ENCODE data around the gene CTNNA3. TPM values are rescaled to one million over a fixed set of nuclear protein-coding genes. Genes with fewer than 3 reads are reported as not detected.
"Not testable (repeated sequence)": the region's sequence is repeated elsewhere in the genome, so short reads cannot be mapped to it uniquely, and the experiment has no call there.

The CTNNA3 gene
- total RNA-seq, 1 experiment from 2014 or later: 0.20 TPM

DNA sequence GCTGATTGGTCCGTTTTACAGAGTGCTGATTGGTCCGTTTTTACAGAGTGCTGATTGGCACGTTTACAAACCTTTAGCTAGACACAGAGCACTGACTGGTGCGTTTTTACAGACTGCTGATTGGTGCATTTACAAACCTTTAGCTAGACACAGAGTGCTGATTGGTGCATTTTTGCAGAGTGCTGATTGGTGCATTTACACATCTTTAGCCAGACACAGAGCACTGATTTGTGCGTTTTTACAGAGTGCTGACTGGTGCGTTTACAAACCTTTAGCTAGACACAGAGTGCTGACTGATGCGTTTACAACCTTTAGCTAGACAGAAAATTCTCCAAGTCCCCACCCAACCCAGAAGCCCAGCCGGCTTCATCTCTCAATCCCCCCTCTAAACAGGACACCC lies 11.9 kb downstream of the CTNNA3 start:
- peaks cover 12% of the 10 kb centered on the region for H3K9me3 Mint-ChIP-seq (ENCODE audit: unreplicated experiment)
- H3K4me3 ChIP-seq (ENCODE audit: low read depth, low read length); H3K27ac Mint-ChIP-seq (ENCODE audit: unreplicated experiment); H3K27me3 ChIP-seq (replicated peaks; ENCODE audit: control insufficient read depth, insufficient read depth, low read length); H3K27me3 Mint-ChIP-seq (ENCODE audit: insufficient read depth, unreplicated experiment); H3K4me1 Mint-ChIP-seq (ENCODE audit: low read depth, unreplicated experiment); intact Hi-C loops (cut with micrococcal nuclease; ENCODE audit: unreplicated experiment); BruUV-seq (replicated peaks); H3K36me3 Mint-ChIP-seq (ENCODE audit: insufficient read depth, unreplicated experiment); H3K4me3 Mint-ChIP-seq (ENCODE audit: unreplicated experiment); POLR2A ChIA-PET; DNase-seq; H3K36me3 ChIP-seq (ENCODE audit: control insufficient read depth, insufficient read depth, low read length); H3K4me1 ChIP-seq: not testable (repeated sequence)
- peaks cover 22% of the 10 kb centered on the region for H3K9me3 ChIP-seq
- CTCF ChIA-PET: interaction anchor here (1.4 kb wide), 1 partner anchor 14 kb away, joined by 3 read pairs; no protein-coding TSS in a partner anchor

DNA sequence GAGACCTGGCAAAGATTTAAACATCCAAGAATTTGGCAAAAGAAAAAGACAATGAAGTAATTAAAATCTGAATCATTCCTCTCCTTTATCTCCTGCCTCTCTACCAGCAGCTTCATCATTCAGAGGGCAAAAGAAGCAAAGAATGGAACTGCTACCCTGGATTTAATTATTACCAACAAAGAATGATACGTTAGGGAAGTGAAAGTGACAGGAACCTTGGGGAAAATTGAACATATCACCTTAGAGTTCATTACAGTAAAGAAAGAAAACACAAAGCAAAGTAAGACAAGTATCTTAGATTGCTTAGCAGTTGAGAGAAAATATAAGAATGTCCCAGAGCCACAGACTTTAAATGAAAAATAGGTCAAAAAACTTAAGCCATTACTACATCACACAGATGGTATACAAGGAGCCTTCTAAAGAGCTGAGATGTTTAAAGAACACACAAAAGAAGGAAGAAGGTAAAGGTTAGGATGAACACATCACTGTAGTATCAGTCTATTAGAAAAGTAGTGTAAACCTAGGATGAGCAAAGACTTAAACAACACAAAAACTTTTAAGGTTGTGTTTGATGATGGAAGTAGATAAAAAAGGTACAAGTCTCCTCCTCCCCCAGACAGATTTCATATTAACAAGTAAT lies 17.5 kb downstream of the CTNNA3 start:
- no TSS peak for BruUV-seq (replicated peaks)
- no peaks in the 10 kb centered on the region for H3K27me3 ChIP-seq (replicated peaks; ENCODE audit: control insufficient read depth, insufficient read depth, low read length)
- no peaks in the 10 kb centered on the region for H3K4me1 Mint-ChIP-seq (ENCODE audit: low read depth, unreplicated experiment)
- no peak overlapping the region for H3K27ac Mint-ChIP-seq (ENCODE audit: unreplicated experiment)
- no peaks in the 10 kb centered on the region for H3K36me3 ChIP-seq (ENCODE audit: control insufficient read depth, insufficient read depth, low read length)
- intact Hi-C loops (cut with micrococcal nuclease; ENCODE audit: unreplicated experiment): no loop called here
- peaks cover 18% of the 10 kb centered on the region for H3K27me3 Mint-ChIP-seq (ENCODE audit: insufficient read depth, unreplicated experiment)
- no peaks in the 10 kb centered on the region for H3K4me1 ChIP-seq
- H3K36me3 Mint-ChIP-seq (ENCODE audit: insufficient read depth, unreplicated experiment): no peaks in the 10 kb centered on the region
- no peak for DNase-seq
- no peaks in the 10 kb centered on the region for H3K9me3 Mint-ChIP-seq (ENCODE audit: unreplicated experiment)
- H3K4me3 Mint-ChIP-seq (ENCODE audit: unreplicated experiment): no peak overlapping the region
- CTCF ChIA-PET: no interaction called here
- peaks cover 9% of the 10 kb centered on the region for H3K9me3 ChIP-seq
- POLR2A ChIA-PET: no interaction called here
- TF ChIP-seq, protein P1, sequence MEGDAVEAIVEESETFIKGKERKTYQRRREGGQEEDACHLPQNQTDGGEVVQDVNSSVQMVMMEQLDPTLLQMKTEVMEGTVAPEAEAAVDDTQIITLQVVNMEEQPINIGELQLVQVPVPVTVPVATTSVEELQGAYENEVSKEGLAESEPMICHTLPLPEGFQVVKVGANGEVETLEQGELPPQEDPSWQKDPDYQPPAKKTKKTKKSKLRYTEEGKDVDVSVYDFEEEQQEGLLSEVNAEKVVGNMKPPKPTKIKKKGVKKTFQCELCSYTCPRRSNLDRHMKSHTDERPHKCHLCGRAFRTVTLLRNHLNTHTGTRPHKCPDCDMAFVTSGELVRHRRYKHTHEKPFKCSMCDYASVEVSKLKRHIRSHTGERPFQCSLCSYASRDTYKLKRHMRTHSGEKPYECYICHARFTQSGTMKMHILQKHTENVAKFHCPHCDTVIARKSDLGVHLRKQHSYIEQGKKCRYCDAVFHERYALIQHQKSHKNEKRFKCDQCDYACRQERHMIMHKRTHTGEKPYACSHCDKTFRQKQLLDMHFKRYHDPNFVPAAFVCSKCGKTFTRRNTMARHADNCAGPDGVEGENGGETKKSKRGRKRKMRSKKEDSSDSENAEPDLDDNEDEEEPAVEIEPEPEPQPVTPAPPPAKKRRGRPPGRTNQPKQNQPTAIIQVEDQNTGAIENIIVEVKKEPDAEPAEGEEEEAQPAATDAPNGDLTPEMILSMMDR (IDR thresholded peaks at IDR 0.05; ENCODE audit: insufficient read depth in 1 of 2, low read depth in 1 of 2, low read length in 1 of 2, severe bottlenecking in 1 of 2, unreplicated experiment in 1 of 2): no peak
- no peak overlapping the region for H3K4me3 ChIP-seq (ENCODE audit: low read depth, low read length)

DNA sequence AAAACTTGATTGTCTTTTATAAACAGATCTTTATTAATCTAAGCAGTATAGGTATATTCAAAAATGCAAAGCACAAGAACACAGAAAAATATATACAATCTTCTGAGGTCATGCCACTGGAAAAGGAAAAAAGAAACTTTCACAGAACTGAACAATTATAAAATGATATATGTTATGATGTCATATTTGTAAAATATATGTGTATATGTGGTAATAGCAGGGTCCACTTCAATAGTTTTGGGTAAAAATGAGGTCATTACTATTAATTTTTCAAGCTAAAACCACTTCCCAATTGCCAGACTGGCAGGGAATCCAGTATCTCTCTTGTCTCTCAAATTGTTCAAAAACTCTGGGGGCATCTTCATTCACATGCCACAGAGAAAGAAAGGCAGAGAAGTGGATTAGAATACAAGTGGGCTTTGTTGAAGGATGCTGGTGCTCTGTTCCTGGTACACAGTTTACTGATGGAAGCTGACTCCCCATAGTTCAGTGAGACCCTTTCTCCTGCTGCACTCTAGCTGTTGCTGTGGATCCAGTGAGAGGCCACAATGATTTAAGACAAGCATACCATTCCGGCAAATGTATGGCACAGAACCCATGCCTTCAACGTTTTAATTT lies 19.7 kb downstream of the CTNNA3 start:
- H3K27ac Mint-ChIP-seq (ENCODE audit: unreplicated experiment): no peak overlapping the region
- no TSS peak for BruUV-seq (replicated peaks)
- H3K36me3 Mint-ChIP-seq (ENCODE audit: insufficient read depth, unreplicated experiment): no peaks in the 10 kb centered on the region
- Histone ChIP-seq H3K9me3 (no peaks in the 10 kb centered on the region), H3K4me1 (no peaks in the 10 kb centered on the region), H3K4me3 (ENCODE audit: low read depth, low read length) (no peak overlapping the region), H3K36me3 (ENCODE audit: control insufficient read depth, insufficient read depth, low read length) (no peaks in the 10 kb centered on the region), H3K27me3 (replicated peaks; ENCODE audit: control insufficient read depth, insufficient read depth, low read length) (no peaks in the 10 kb centered on the region)
- H3K4me1 Mint-ChIP-seq (ENCODE audit: low read depth, unreplicated experiment): no peaks in the 10 kb centered on the region
- no peaks in the 10 kb centered on the region for H3K9me3 Mint-ChIP-seq (ENCODE audit: unreplicated experiment)
- ChIA-PET POLR2A (no interaction called here), CTCF (no interaction called here)
- intact Hi-C loops (cut with micrococcal nuclease; ENCODE audit: unreplicated experiment): no loop called here
- TF ChIP-seq, protein P1 (IDR thresholded peaks at IDR 0.05; ENCODE audit: insufficient read depth in 1 of 2, low read depth in 1 of 2, low read length in 1 of 2, severe bottlenecking in 1 of 2, unreplicated experiment in 1 of 2): no peak
- H3K27me3 Mint-ChIP-seq (ENCODE audit: insufficient read depth, unreplicated experiment): peaks cover 18% of the 10 kb centered on the region
- DNase-seq: no peak
- no peak overlapping the region for H3K4me3 Mint-ChIP-seq (ENCODE audit: unreplicated experiment)

Data from Caco-2 (cell line).